Heart left ventricle (tissue), 13 donors: ENCODE data around the gene RUNDC3A.

Experiments used
- POLR2A ChIP-seq, 2 donors: fragments of 450-650 bp; IDR thresholded peaks; one replicate each; pipeline ENCODE4 v1.6.1; 2017; ENCODE audit warnings: antibody characterized with exemption in 2 of 2, mild to moderate bottlenecking in 2 of 2, moderate library complexity in 2 of 2
- TF ChIP-seq, protein P1 (sequence below), 12 donors: fragments of 200-600 bp; sonication (generic) in 4 of 12; IDR thresholded peaks; one replicate each; pipeline versions ENCODE4 v1.5.0 to v1.8.0; 2018 to 2022; ENCODE audit warnings: antibody characterized with exemption in 12 of 12, mild to moderate bottlenecking in 5 of 12
- donor health status: ischemic (EF 13 %, LVEDD 7.1; RV severe dilation, severe dysfunction).
- donor health status: DM: no; HTN: yes; CAD: no.
- donor health status: DM: no; HTN: no; CAD: no.
- donor health status: ischemic (EF 25% LVEDD 6.9; RV normal size, moderate dysfunction).
- donor health status: ischemic (EF 25% LVEDD 5.7; RV mildly dilated, moderate dysfunction).
- donor health status: ischemic (EF 35%, LVEDD 5.7; RV mildly dilated, moderate dysfunction).
- donor health status: nonischemic (EF 11% LVEDD 7.7; RV severe dilation, severe dysfunction).
- donor health status: DM: yes; HTN: yes; CAD: no.
- donor health status: PGD.
- donor health status: ischemic (EF 29% LVEDD 5.4; RV normal size, mild dysfunction).
- donor health status: nonischemic (EF 23%, LVEDD 6.1; RV moderate dilation, normal function).

DNA sequence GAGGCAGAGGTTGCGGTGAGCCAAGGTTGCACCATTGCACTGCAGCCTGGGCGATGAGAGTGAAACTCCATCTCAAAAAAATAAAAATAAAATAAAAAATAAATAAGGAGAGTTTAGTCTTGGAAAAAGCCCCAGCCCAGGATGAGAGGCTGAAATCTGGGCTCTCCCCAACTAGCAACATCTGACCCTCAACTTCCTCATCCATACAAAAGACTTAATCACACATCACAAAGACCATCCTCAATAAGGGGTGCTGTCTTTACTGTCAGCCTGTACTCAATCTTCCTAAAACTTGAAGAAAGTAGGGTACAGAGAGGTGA, 29.1 kb upstream of the RUNDC3A start:
- TF ChIP-seq, protein P1, sequence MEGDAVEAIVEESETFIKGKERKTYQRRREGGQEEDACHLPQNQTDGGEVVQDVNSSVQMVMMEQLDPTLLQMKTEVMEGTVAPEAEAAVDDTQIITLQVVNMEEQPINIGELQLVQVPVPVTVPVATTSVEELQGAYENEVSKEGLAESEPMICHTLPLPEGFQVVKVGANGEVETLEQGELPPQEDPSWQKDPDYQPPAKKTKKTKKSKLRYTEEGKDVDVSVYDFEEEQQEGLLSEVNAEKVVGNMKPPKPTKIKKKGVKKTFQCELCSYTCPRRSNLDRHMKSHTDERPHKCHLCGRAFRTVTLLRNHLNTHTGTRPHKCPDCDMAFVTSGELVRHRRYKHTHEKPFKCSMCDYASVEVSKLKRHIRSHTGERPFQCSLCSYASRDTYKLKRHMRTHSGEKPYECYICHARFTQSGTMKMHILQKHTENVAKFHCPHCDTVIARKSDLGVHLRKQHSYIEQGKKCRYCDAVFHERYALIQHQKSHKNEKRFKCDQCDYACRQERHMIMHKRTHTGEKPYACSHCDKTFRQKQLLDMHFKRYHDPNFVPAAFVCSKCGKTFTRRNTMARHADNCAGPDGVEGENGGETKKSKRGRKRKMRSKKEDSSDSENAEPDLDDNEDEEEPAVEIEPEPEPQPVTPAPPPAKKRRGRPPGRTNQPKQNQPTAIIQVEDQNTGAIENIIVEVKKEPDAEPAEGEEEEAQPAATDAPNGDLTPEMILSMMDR (IDR thresholded peaks at IDR 0.05): no peak
- no peak for TF ChIP-seq POLR2A (IDR thresholded peaks at IDR 0.05)
